A673 (cell line): ENCODE results near the gene SETD1A. TPM values are rescaled to one million over a fixed set of nuclear protein-coding genes. Genes with fewer than 3 reads are reported as not detected.

Source experiments
- BruUV-seq: library from RNA; stranded (reverse); fragments of 400-500 nt; replicated peaks from 2 replicates; lab custom pipeline; 2021; lab: Mats Ljungman, UMichigan
- CTCF ChIA-PET: fragments of 300-600 bp; sonication (Branson Sonifier 250); formaldehyde crosslinking; loops from one replicate; lab custom pipeline; 2022; ENCODE audit warnings: antibody characterized with exemption; lab: Charles Lee
- POLR2A ChIA-PET: fragments of 300-600 bp; sonication (Branson Sonifier 250); formaldehyde crosslinking; loops from one replicate; lab custom pipeline; 2022; ENCODE audit warnings: antibody characterized with exemption; ENCODE audit not compliant: low non-redundant PET; lab: Charles Lee
- DNase-seq: peaks from one replicate; pipeline ENCODE4 v3.0.0-alpha.2; 2015; ENCODE audit warnings: low spot score
- H3K27ac ChIP-seq: fragments of 200-600 bp; sonication (generic); 2 replicates; pipeline ENCODE4 v1.5.1; 2016; ENCODE audit warnings: mixed run types, low read depth, mild to moderate bottlenecking, mixed read lengths, antibody characterized with exemption, low read length; ENCODE audit not compliant: poor library complexity, severe bottlenecking
- H3K27me3 ChIP-seq: fragments of 200-600 bp; sonication (generic); replicated peaks from 2 replicates; pipeline ENCODE4 v1.6.1; 2017; ENCODE audit warnings: mixed run types, low read depth, mild to moderate bottlenecking, mixed read lengths, antibody characterized with exemption, low read length; ENCODE audit not compliant: insufficient read depth, poor library complexity
- H3K36me3 ChIP-seq: fragments of 200-600 bp; sonication (generic); 2 replicates; pipeline ENCODE4 v1.6.1; 2016; ENCODE audit warnings: mixed run types, mild to moderate bottlenecking, mixed read lengths, antibody characterized with exemption, low read length; ENCODE audit not compliant: insufficient read depth, poor library complexity, severe bottlenecking
- H3K4me1 ChIP-seq: fragments of 200-600 bp; sonication (generic); 2 replicates; pipeline ENCODE4 v1.6.1; 2017; ENCODE audit warnings: mixed run types, mild to moderate bottlenecking, mixed read lengths, antibody characterized with exemption, low read length; ENCODE audit not compliant: insufficient read depth, poor library complexity, severe bottlenecking
- H3K4me3 ChIP-seq: fragments of 200-600 bp; sonication (generic); 2 replicates; pipeline ENCODE4 v1.5.1; 2016; ENCODE audit warnings: low read depth, mixed run types, mild to moderate bottlenecking, mixed read lengths, low read length; ENCODE audit not compliant: poor library complexity, severe bottlenecking
- H3K9me3 ChIP-seq: fragments of 200-600 bp; sonication (generic); 2 replicates; pipeline ENCODE4 v1.6.1; 2016; ENCODE audit warnings: mixed run types, low read depth, mild to moderate bottlenecking, mixed read lengths, antibody characterized with exemption, low read length; ENCODE audit not compliant: poor library complexity, severe bottlenecking
- EZH2 ChIP-seq: fragments of 200-600 bp; sonication (generic); IDR thresholded peaks from 2 replicates; pipeline ENCODE4 v1.6.1; 2017; ENCODE audit warnings: borderline replicate concordance, low read depth, mild to moderate bottlenecking, mixed read lengths, antibody characterized with exemption, low read length; ENCODE audit not compliant: poor library complexity, severe bottlenecking
- intact Hi-C: fragments of 100-400 bp; cut with micrococcal nuclease; formaldehyde crosslinking; loops from one replicate; pipeline ENCODE4 v1.10.0; 2022; ENCODE audit not compliant: unreplicated experiment
- total RNA-seq: library from RNA; stranded (reverse); gene quantifications from 2 replicates; pipeline ENCODE4 v1.2.3, GENCODE V29; 2021
- TF ChIP-seq, protein P1 (sequence below): fragments of 300-800, 200-600 bp; sonication (generic); conservative IDR thresholded peaks from 2 replicates; pipeline ENCODE4 v1.5.1; 2017; ENCODE audit warnings: low read depth, mild to moderate bottlenecking, antibody characterized with exemption, low read length, moderate library complexity, mixed read lengths

The SETD1A gene
- total RNA-seq, 1 experiment from 2014 or later: 31.4 TPM

DNA sequence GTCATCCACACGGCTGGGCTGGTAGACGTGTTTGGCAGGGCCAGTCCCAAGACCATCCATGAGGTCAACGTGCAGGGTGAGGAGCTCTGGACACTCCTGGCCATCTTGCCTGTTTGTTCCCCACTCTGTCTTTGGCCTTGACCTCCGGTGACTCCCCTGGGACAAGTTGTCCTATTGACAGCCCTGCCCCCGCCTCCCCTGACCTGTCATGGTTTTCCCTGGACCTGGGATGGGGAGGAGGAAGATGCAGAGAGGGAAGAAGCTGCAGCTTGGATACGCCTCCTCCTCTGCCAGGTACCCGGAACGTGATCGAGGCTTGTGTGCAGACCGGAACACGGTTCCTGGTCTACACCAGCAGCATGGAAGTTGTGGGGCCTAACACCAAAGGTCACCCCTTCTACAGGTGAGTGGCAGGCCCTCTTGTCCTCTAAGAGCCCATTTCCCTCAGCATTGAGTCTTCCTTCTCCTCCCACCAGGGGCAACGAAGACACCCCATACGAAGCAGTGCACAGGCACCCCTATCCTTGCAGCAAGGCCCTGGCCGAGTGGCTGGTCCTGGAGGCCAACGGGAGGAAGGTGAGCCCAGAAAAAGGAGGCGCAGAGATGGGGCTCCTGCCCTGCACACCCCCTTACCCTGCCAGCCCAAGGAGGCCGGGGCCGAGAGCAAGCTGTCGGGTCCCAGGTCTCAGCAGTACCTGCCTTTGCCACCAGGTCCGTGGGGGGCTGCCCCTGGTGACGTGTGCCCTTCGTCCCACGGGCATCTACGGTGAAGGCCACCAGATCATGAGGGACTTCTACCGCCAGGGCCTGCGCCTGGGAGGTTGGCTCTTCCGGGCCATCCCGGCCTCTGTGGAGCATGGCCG lies 28.8 kb downstream of the SETD1A start:
- Histone ChIP-seq H3K4me1 (no peaks in the 10 kb centered on the region), H3K27ac (no peak overlapping the region), H3K27me3 (no peaks in the 10 kb centered on the region), H3K36me3 (peaks cover 8% of the 10 kb centered on the region), H3K4me3 (no peak overlapping the region), H3K9me3 (no peaks in the 10 kb centered on the region)
- no TSS peak for BruUV-seq
- ChIA-PET CTCF (interaction anchor here (0.7 to 1.0 kb wide), 2 partner anchors 156 kb away, joined by 3 read pairs; no protein-coding TSS in a partner anchor), POLR2A (no interaction called here)
- TF ChIP-seq, protein P1, sequence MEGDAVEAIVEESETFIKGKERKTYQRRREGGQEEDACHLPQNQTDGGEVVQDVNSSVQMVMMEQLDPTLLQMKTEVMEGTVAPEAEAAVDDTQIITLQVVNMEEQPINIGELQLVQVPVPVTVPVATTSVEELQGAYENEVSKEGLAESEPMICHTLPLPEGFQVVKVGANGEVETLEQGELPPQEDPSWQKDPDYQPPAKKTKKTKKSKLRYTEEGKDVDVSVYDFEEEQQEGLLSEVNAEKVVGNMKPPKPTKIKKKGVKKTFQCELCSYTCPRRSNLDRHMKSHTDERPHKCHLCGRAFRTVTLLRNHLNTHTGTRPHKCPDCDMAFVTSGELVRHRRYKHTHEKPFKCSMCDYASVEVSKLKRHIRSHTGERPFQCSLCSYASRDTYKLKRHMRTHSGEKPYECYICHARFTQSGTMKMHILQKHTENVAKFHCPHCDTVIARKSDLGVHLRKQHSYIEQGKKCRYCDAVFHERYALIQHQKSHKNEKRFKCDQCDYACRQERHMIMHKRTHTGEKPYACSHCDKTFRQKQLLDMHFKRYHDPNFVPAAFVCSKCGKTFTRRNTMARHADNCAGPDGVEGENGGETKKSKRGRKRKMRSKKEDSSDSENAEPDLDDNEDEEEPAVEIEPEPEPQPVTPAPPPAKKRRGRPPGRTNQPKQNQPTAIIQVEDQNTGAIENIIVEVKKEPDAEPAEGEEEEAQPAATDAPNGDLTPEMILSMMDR: no peak
- TF ChIP-seq EZH2: no peak
- intact Hi-C loops: loop anchor here (10.0 kb wide), 1 partner anchor 878 kb away; no protein-coding TSS in a partner anchor
- DNase-seq: no peak

DNA sequence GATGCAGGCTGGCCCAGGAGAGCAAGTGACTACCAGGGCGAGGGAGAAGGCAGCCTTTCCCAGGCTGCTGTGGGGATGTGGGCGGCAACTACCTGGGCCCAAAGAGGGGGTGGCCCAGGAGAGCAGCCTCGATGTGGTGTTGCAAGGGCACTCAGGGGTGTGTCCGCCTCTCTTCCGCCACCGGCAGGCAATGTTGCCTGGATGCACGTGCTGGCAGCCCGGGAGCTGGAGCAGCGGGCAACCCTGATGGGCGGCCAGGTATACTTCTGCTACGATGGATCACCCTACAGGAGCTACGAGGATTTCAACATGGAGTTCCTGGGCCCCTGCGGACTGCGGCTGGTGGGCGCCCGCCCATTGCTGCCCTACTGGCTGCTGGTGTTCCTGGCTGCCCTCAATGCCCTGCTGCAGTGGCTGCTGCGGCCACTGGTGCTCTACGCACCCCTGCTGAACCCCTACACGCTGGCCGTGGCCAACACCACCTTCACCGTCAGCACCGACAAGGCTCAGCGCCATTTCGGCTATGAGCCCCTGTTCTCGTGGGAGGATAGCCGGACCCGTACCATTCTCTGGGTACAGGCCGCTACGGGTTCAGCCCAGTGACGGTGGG lies 30.1 kb downstream of the SETD1A start:
- no peaks in the 10 kb centered on the region for H3K27me3 ChIP-seq

DNA sequence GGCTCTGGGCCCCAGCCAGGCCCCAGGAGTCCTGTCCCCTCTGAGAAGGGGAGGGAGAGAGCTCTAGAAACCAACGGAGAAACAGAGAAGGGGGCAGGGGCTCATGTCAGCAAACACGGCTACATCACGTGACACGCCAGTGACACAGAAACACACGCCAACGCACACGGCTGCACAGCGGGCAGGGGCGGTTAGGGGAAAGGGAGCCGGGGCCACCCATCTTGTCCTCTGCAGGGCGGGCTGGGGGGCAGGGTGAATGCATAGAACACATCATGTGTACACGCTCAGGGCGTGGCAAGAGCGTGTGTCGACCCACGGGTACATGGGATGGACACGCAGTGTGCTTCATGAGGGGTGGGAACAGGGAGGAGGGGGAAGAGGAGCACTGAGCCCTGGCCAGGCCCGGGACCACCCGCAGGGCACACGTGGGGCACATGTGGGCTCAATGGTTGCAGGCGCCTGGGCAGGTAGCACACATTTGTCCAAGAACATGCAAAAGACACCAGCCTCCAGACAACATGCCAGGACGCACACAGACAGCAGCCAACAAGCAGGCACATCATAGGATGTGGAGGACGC lies 32.0 kb downstream of the SETD1A start:
- POLR2A ChIA-PET: no interaction called here
- no peak overlapping the region for H3K4me3 ChIP-seq

More for the DNA sequence above, 30.1 kb downstream of the SETD1A start:
- TF ChIP-seq EZH2: no peak
- TF ChIP-seq, protein P1: no peak
- BruUV-seq: no TSS peak
- intact Hi-C loops: loop anchor here (10.0 kb wide), 1 partner anchor 877 kb away; no protein-coding TSS in a partner anchor
- DNase-seq: no peak
- Histone ChIP-seq H3K36me3 (peaks cover 8% of the 10 kb centered on the region), H3K4me1 (no peaks in the 10 kb centered on the region), H3K27ac (no peak overlapping the region), H3K9me3 (no peaks in the 10 kb centered on the region), H3K4me3 (no peak overlapping the region)
- CTCF ChIA-PET: interaction anchor here (1.0 kb wide), 1 partner anchor 155 kb away, joined by 3 read pairs; no protein-coding TSS in a partner anchor
- POLR2A ChIA-PET: no interaction called here

More for the DNA sequence above, 32.0 kb downstream of the SETD1A start:
- no TSS peak for BruUV-seq
- CTCF ChIA-PET: no interaction called here
- Histone ChIP-seq H3K27ac (no peak overlapping the region), H3K4me1 (no peaks in the 10 kb centered on the region), H3K9me3 (no peaks in the 10 kb centered on the region), H3K27me3 (no peaks in the 10 kb centered on the region), H3K36me3 (no peaks in the 10 kb centered on the region)
- no peak for TF ChIP-seq EZH2
- TF ChIP-seq, protein P1: no peak
- DNase-seq: no peak
- intact Hi-C loops: loop anchor here (10.0 kb wide), 1 partner anchor 875 kb away; no protein-coding TSS in a partner anchor
